K562 (cell line): ENCODE results near the gene C5orf24. TPM values are rescaled to one million over a fixed set of nuclear protein-coding genes. Genes with fewer than 3 reads are reported as not detected.
A peak's percentile ranks its signal among the peaks of the same experiment; 100 is the strongest.
"Not testable (repeated sequence)": the region's sequence is repeated elsewhere in the genome, so short reads cannot be mapped to it uniquely, and the experiment has no call there.

Experiments
- ATAC-seq: fragments of 200-7000 bp; cut with Tn5 transposase; 3 replicates; pipeline ENCODE4 v1.9.1; 2020; ENCODE audit warnings: moderate library complexity
- BruUV-seq: library from RNA; stranded (reverse); fragments of 400-500 nt; replicated peaks from 2 replicates; lab custom pipeline; 2021; lab: Mats Ljungman, UMichigan
- CTCF ChIA-PET: fragments of 300-600 bp; formaldehyde crosslinking; extraction: SDS; loops from one replicate; lab custom pipeline; 2021; ENCODE audit warnings: low intra/inter-chr PET ratio; lab: Yijun Ruan, JAX
- POLR2A ChIA-PET: fragments of 300-600, 350-650 bp; sonication (Branson Sonifier 250); formaldehyde crosslinking; extraction: SDS; loops from one replicate; lab custom pipeline; 2021; ENCODE audit warnings: antibody characterized with exemption, inconsistent platforms; lab: Yijun Ruan, JAX
- DNase-seq, 4 experiments: peaks; one replicate each; pipeline versions ENCODE4 v3.0.0 to v3.0.0-alpha.2; 2011 to 2018; ENCODE audit warnings: low spot score in 3 of 4, mixed read lengths in 3 of 4; ENCODE audit errors: extremely low read depth in 1 of 4
- FAIRE-seq: peaks from 2 replicates; lab custom pipeline; 2011; peaks lifted over from hg19 to GRCh38; lab: Jason Lieb, UNC
- H2AFZ ChIP-seq: 2 replicates; pipeline ENCODE4 v1.6.0; 2011; ENCODE audit warnings: low read depth, low read length, control low read depth, inconsistent platforms
- H3K27ac ChIP-seq: fragments of 200-600 bp; 3 replicates; pipeline ENCODE4 v1.8.0; 2011; ENCODE audit warnings: low read depth, mild to moderate bottlenecking, control low read depth, inconsistent platforms, low read length, moderate library complexity, mixed read lengths; ENCODE audit errors: extremely low read depth
- H3K27me3 ChIP-seq, 2 experiments: fragments of 300-600 bp in 1 of 2; 2 replicates in 1 of 2; 3 replicates in 1 of 2; pipeline versions ENCODE4 v1.6.0 to v1.8.0; 2011; ENCODE audit warnings: inconsistent platforms in 2 of 2, low read length in 2 of 2, mild to moderate bottlenecking in 1 of 2, mixed read lengths in 1 of 2, moderate library complexity in 1 of 2; ENCODE audit not compliant: control insufficient read depth in 2 of 2, insufficient read depth in 2 of 2
- H3K36me3 ChIP-seq: fragments of 300-600 bp; 3 replicates; pipeline ENCODE4 v1.8.0; 2011; ENCODE audit warnings: mild to moderate bottlenecking, low read length, inconsistent platforms; ENCODE audit not compliant: control insufficient read depth, insufficient read depth
- H3K4me1 ChIP-seq, 2 experiments: fragments of 200-600 bp in 1 of 2; replicated peaks in 1 of 2; 2 replicates in 1 of 2; 3 replicates in 1 of 2; pipeline versions ENCODE4 v1.5.1 to v1.8.0; 2011; ENCODE audit warnings: inconsistent platforms in 2 of 2, low read length in 2 of 2, mild to moderate bottlenecking in 1 of 2, mixed read lengths in 1 of 2, moderate library complexity in 1 of 2; ENCODE audit not compliant: control insufficient read depth in 2 of 2, insufficient read depth in 2 of 2
- H3K4me2 ChIP-seq: 2 replicates; pipeline ENCODE4 v1.6.1; 2011; ENCODE audit warnings: low read length, control low read depth, inconsistent platforms, mixed read lengths; ENCODE audit not compliant: insufficient read depth
- H3K4me3 ChIP-seq: fragments of 200-600 bp; sonication (generic), shearing (Covaris generic); 2 replicates; pipeline ENCODE4 v1.5.1; 2016; ENCODE audit warnings: control low read depth, inconsistent platforms
- H3K79me2 ChIP-seq: fragments of 200-600 bp; 3 replicates; pipeline ENCODE4 v1.8.0; 2011; ENCODE audit warnings: low read length, inconsistent platforms; ENCODE audit not compliant: control insufficient read depth, insufficient read depth
- H3K9ac ChIP-seq, 2 experiments: 2 replicates each; pipeline versions ENCODE4 v1.6.0 to v1.6.1; 2011; ENCODE audit warnings: low read depth in 2 of 2, low read length in 2 of 2, control low read depth in 1 of 2, inconsistent platforms in 1 of 2, mild to moderate bottlenecking in 1 of 2, mixed read lengths in 1 of 2; ENCODE audit not compliant: insufficient read depth in 1 of 2
- H3K9me1 ChIP-seq: one replicate; pipeline ENCODE4 v1.6.0; 2011; ENCODE audit warnings: inconsistent platforms, mild to moderate bottlenecking, low read length, moderate library complexity; ENCODE audit not compliant: control insufficient read depth, insufficient read depth
- H3K9me3 ChIP-seq: replicated peaks from 2 replicates; pipeline ENCODE4 v1.5.1; 2011; ENCODE audit warnings: low read depth, low read length, inconsistent platforms; ENCODE audit not compliant: control insufficient read depth, insufficient read depth
- H4K20me1 ChIP-seq: replicated peaks from 2 replicates; pipeline ENCODE4 v1.6.1; 2011; ENCODE audit warnings: low read length, inconsistent platforms, mixed read lengths; ENCODE audit not compliant: control insufficient read depth, insufficient read depth
- BACH1 ChIP-seq: fragments of 200-800 bp; sonication (Bioruptor generic); IDR thresholded peaks from 2 replicates; pipeline ENCODE4 v1.6.1; 2016; ENCODE audit warnings: missing genetic modification characterization, missing compliant biosample characterization
- CBX2 ChIP-seq: fragments of 200-600 bp; sonication (generic); IDR thresholded peaks from one replicate; pipeline ENCODE4 v1.6.1; 2012; ENCODE audit warnings: mild to moderate bottlenecking, low read length, inconsistent platforms; ENCODE audit not compliant: insufficient read depth, poor library complexity, severe bottlenecking
- ELF4 ChIP-seq: fragments of 450-650 bp; formaldehyde crosslinking; IDR thresholded peaks from 2 replicates; pipeline ENCODE4 v1.4.0; 2022; ENCODE audit warnings: missing genetic modification characterization
- FOS ChIP-seq: IDR thresholded peaks from 3 replicates; pipeline ENCODE4 v1.6.1; 2011; ENCODE audit not compliant: insufficient read length; ENCODE audit errors: extremely low read depth
- HMGXB4 ChIP-seq: sonication (generic); formaldehyde crosslinking; IDR thresholded peaks from 2 replicates; pipeline ENCODE4 v1.8.1; 2023; ENCODE audit warnings: mild to moderate bottlenecking, missing genetic modification reagents
- MEIS2 ChIP-seq: fragments of 450-650 bp; IDR thresholded peaks from 2 replicates; pipeline ENCODE4 v1.6.1; 2014; ENCODE audit warnings: mild to moderate bottlenecking; ENCODE audit not compliant: partially characterized antibody
- PHB ChIP-seq: fragments of 250-450 bp; sonication (Bioruptor Pico); IDR thresholded peaks from 2 replicates; pipeline ENCODE4 v1.5.0; 2021
- ZBTB1 ChIP-seq: sonication (generic); formaldehyde crosslinking; IDR thresholded peaks from 2 replicates; pipeline ENCODE4 v1.8.1; 2023; ENCODE audit warnings: missing genetic modification reagents, low read depth, mild to moderate bottlenecking, borderline replicate concordance
- ZNF668 ChIP-seq: fragments of 250-450 bp; sonication (Bioruptor Pico); IDR thresholded peaks from 2 replicates; pipeline ENCODE4 v1.8.0; 2022; ENCODE audit warnings: mild to moderate bottlenecking, inconsistent platforms
- WGBS: fragments of 100-300 bp; shearing (Covaris generic); methylation state at CpG from one replicate; pipeline ENCODE4 v1.1.6; 2016; ENCODE audit warnings: low coverage, mixed read lengths; ENCODE audit not compliant: insufficient coverage; ENCODE audit errors: missing lambda C conversion rate; 5-methylcytosine and 5-hydroxymethylcytosine counted together
- in situ Hi-C: fragments of 300-500 bp; cut with MboI; formaldehyde crosslinking; loops from 4 replicates; pipeline ENCODE4 v1.15.0; 2018; ENCODE audit warnings: inconsistent platforms, mixed read lengths
- intact Hi-C: fragments of 100-400 bp; cut with micrococcal nuclease; formaldehyde crosslinking; loops from 2 replicates; pipeline ENCODE4 v1.14.2; 2022
- polyA plus RNA-seq, 8 experiments: library from polyadenylated mRNA; depleted of rRNA in 4 of 8; stranded (reverse) in 5 of 8; unstranded in 3 of 8; fragments of >200 nt; fragmentation: Nextera tagmentation in 2 of 8; fragmentation: Illumina TruSeq in 1 of 8; extraction: Ambion mirVana in 2 of 8; extraction: Trizol in 1 of 8; gene quantifications; 2 replicates each; pipeline versions ENCODE4 v1.2.1 to v1.2.3, GENCODE V29; 2011 to 2014; ENCODE audit warnings: inconsistent platforms in 1 of 8, missing spikeins in 1 of 8
- total RNA-seq, 7 experiments: library from RNA; depleted of rRNA in 6 of 7; stranded (reverse); fragments of >200 nt in 6 of 7; fragmentation: Illumina TruSeq in 2 of 7; extraction: Trizol in 2 of 7; gene quantifications; 2 replicates each; pipeline versions ENCODE4 v1.2.1 to v1.2.3, GENCODE V29; 2011 to 2021; ENCODE audit warnings: low replicate concordance in 1 of 7
- TF ChIP-seq, protein P1 (sequence below), 2 experiments: fragments of 450-650 bp; IDR thresholded peaks; 2 replicates each; pipeline ENCODE4 v1.6.1; 2016; ENCODE audit warnings: mild to moderate bottlenecking in 2 of 2, borderline replicate concordance in 1 of 2, low read depth in 1 of 2, moderate library complexity in 1 of 2

Gene C5orf24
- total and polyA plus RNA-seq, 9 of the 15 experiments (the other 6 are each of a cell fraction or from before 2014, with no cell fraction given), result 8.9 to 38.6 (median 28.4) TPM

- TF ChIP-seq, protein P1, sequence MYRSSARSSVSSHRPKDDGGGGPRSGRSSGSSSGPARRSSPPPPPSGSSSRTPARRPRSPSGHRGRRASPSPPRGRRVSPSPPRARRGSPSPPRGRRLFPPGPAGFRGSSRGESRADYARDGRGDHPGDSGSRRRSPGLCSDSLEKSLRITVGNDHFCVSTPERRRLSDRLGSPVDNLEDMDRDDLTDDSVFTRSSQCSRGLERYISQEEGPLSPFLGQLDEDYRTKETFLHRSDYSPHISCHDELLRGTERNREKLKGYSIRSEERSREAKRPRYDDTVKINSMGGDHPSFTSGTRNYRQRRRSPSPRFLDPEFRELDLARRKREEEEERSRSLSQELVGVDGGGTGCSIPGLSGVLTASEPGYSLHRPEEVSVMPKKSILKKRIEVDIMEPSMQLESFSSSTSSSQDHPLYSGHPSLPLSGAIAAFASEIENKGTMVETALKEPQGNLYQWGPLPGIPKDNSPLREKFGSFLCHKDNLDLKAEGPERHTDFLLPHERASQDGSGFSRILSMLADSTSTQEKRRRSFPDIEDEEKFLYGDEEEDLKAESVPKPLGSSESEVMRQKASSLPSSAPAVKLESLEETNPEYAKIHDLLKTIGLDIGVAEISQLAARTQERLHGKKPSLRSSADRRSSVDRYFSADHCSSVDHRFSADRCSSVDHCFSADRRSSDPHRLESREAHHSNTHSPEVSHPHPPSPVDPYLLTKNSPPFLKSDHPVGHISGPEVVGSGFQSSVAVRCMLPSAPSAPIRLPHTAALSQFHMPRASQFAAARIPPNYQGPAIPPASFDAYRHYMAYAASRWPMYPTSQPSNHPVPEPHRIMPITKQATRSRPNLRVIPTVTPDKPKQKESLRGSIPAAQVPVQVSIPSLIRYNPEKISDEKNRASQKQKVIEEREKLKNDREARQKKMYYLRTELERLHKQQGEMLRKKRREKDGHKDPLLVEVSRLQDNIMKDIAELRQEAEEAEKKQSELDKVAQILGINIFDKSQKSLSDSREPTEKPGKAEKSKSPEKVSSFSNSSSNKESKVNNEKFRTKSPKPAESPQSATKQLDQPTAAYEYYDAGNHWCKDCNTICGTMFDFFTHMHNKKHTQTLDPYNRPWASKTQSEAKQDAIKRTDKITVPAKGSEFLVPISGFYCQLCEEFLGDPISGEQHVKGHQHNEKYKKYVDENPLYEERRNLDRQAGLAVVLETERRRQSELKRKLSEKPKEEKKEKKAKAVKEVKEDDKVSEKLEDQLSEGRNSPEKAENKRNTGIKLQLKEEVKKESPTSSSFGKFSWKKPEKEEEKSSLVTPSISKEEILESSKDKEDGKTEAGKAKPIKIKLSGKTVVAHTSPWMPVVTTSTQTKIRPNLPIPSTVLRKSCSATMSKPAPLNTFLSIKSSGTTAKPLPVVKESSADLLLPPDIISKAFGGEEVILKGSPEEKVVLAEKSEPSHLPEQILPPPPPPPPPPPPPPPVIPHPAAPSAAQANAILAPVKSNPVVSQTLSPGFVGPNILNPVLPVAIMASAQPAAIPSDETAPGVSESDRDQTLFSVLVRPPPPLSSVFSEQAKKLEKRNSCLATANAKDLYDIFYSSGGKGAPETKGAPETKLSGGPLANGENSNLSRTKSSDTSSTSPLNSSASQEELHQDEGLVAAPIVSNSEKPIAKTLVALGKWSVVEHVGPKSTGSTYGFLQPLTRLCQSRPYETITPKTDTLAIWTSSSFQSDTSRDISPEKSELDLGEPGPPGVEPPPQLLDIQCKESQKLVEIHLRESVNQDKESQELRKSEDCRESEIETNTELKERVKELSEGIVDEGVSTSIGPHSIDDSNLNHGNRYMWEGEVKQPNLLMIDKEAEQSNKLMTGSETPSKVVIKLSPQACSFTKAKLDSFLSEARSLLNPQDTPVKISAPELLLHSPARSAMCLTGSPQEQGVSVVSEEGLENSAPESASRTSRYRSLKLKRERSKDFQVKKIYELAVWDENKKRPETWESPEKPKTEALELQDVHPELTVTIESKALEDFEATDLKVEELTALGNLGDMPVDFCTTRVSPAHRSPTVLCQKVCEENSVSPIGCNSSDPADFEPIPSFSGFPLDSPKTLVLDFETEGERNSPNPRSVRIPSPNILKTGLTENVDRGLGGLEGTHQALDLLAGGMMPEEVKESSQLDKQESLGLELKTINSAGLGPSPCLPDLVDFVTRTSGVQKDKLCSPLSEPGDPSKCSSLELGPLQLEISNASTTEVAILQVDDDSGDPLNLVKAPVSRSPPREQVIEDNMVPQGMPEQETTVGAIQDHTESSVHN (IDR thresholded peaks at IDR 0.05; ENCODE audit: borderline replicate concordance in 1 of 2, low read depth in 1 of 2), result no peak
- TF ChIP-seq ELF4 (CRISPR knock-in tag) (no peak), MEIS2 (peak; percentile 67), BACH1 (tag) (no peak), PHB (CRISPR knock-in tag) (no peak), CBX2 (no peak), FOS (no peak), HMGXB4 (no peak), ZBTB1 (CRISPR knock-in tag) (no peak), ZNF668 (no peak)
Measured at GRCh38 chr5:134851307-134851923, 5.6 kb downstream of the C5orf24 start (continued).

- H3K4me3 ChIP-seq, intact Hi-C loops, CTCF ChIA-PET, H3K27ac ChIP-seq, FAIRE-seq, in situ Hi-C loops, H2AFZ ChIP-seq, H3K9me3 ChIP-seq, BruUV-seq, H4K20me1 ChIP-seq, H3K9me1 ChIP-seq, H3K9ac ChIP-seq, ATAC-seq, H3K4me2 ChIP-seq, H3K4me1 ChIP-seq, H3K27me3 ChIP-seq, DNase-seq: not testable (repeated sequence)
- POLR2A ChIA-PET, result interaction anchor here (2.0 kb wide), 1 partner anchor 11 kb away, joined by 12 read pairs; no protein-coding TSS in a partner anchor
- WGBS, result 85% methylated on average over 7 of the region's 7 CpGs
- peaks cover 22% of the 10 kb centered on the region for H3K79me2 ChIP-seq
- H3K36me3 ChIP-seq, result peaks cover 79% of the 10 kb centered on the region
Measured at GRCh38 chr5:134856465-134856864, 10.7 kb downstream of the C5orf24 start.
